Measurements from ENCODE around the gene HCFC1. TPM values are rescaled to one million over a fixed set of nuclear protein-coding genes. Genes with fewer than 3 reads are reported as not detected.
A peak's percentile ranks its signal among the peaks of the same experiment; 100 is the strongest.

HCFC1 gene
- total and polyA plus RNA-seq, 9 of the 15 experiments (the other 6 are each of a cell fraction or from before 2014, with no cell fraction given) = 2.8 to 133 (median 17.1) TPM

GRCh38 chrX:153926858-153927671, 44.6 kb downstream of the HCFC1 start (continued):
- TF ChIP-seq, protein P1, sequence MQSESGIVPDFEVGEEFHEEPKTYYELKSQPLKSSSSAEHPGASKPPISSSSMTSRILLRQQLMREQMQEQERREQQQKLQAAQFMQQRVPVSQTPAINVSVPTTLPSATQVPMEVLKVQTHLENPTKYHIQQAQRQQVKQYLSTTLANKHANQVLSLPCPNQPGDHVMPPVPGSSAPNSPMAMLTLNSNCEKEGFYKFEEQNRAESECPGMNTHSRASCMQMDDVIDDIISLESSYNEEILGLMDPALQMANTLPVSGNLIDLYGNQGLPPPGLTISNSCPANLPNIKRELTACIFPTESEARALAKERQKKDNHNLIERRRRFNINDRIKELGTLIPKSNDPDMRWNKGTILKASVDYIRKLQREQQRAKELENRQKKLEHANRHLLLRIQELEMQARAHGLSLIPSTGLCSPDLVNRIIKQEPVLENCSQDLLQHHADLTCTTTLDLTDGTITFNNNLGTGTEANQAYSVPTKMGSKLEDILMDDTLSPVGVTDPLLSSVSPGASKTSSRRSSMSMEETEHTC (IDR thresholded peaks at IDR 0.05) = no peak
- TF ChIP-seq ZKSCAN8 (CRISPR knock-in tag; IDR thresholded peaks at IDR 0.05) (0 out of 2 replicates have a peak, but pooled peaks have one; percentile 52), NR2C1 (IDR thresholded peaks at IDR 0.05) (peak; percentile 40; the same call in 1 of the 2 replicates), NR2C1 (tag; IDR thresholded peaks at IDR 0.05) (peak; percentile 56; the same call in 1 of the 2 replicates), ATF7 (IDR thresholded peaks at IDR 0.05) (no peak), HNRNPL (IDR thresholded peaks at IDR 0.05; ENCODE audit: low read depth, low read length) (no peak), ELF2 (CRISPR knock-in tag; IDR thresholded peaks at IDR 0.05) (0 out of 2 replicates have a peak, but pooled peaks have one; percentile 31), DPF2 (IDR thresholded peaks at IDR 0.05) (0 out of 2 replicates have a peak, but pooled peaks have one; percentile 13), ZBTB33 (CRISPR knock-in tag; IDR thresholded peaks at IDR 0.05) (no peak), NR4A1 (CRISPR knock-in tag; IDR thresholded peaks at IDR 0.05) (no peak), NR4A1 (tag; IDR thresholded peaks at IDR 0.05) (0 out of 2 replicates have a peak, but pooled peaks have one; percentile 38), SPI1 (IDR thresholded peaks at IDR 0.05; ENCODE audit: borderline replicate concordance, low read depth, low read length) (peak; percentile 40; the same call in 1 of the 2 replicates), XRCC5 (IDR thresholded peaks at IDR 0.05; ENCODE audit: low read depth, low read length) (0 out of 2 replicates have a peak, but pooled peaks have one; percentile 36), HDAC2 (IDR thresholded peaks at IDR 0.05) (peak; percentile 17; the same call in 1 of the 2 replicates), RBFOX2 (IDR thresholded peaks at IDR 0.05; ENCODE audit: low read depth, low read length) (peak; percentile 28)
- TF ChIP-seq, protein P2, sequence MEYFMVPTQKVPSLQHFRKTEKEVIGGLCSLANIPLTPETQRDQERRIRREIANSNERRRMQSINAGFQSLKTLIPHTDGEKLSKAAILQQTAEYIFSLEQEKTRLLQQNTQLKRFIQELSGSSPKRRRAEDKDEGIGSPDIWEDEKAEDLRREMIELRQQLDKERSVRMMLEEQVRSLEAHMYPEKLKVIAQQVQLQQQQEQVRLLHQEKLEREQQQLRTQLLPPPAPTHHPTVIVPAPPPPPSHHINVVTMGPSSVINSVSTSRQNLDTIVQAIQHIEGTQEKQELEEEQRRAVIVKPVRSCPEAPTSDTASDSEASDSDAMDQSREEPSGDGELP (CRISPR knock-in tag; IDR thresholded peaks at IDR 0.05; ENCODE audit: borderline replicate concordance) = peak; percentile 80
